Esophagus muscularis mucosa (tissue), 4 donors: ENCODE results near the gene THYN1. TPM values are rescaled to one million over a fixed set of nuclear protein-coding genes. Genes with fewer than 3 reads are reported as not detected.

Experiments
- DNase-seq: peaks from one replicate; pipeline ENCODE4 v3.0.0-alpha.2; 2017; ENCODE audit errors: extremely low spot score
- H3K27ac ChIP-seq, 4 donors: fragments of 200-600 bp; sonication (generic); replicated peaks in 1 of 4; 1 replicate in 3 of 4; 2 replicates in 1 of 4; pipeline ENCODE4 v1.5.1; 2016 to 2019; ENCODE audit warnings: mild to moderate bottlenecking in 1 of 4
- H3K27me3 ChIP-seq, 4 donors: fragments of 200-600 bp; sonication (generic); one replicate each; pipeline versions ENCODE4 v1.5.1 to v1.6.0; 2016 to 2019
- H3K36me3 ChIP-seq, 4 donors: fragments of 200-600 bp; sonication (generic); one replicate each; pipeline ENCODE4 v1.5.1; 2016 to 2019
- H3K4me1 ChIP-seq, 4 donors: fragments of 200-600 bp; sonication (generic); one replicate each; pipeline ENCODE4 v1.5.1; 2016 to 2019
- H3K4me3 ChIP-seq, 4 donors: fragments of 200-600 bp; sonication (generic); 1 replicate in 2 of 4; 2 replicates in 2 of 4; pipeline ENCODE4 v1.5.1; 2016 to 2019; ENCODE audit warnings: mild to moderate bottlenecking in 4 of 4, moderate library complexity in 1 of 4
- H3K9me3 ChIP-seq, 4 donors: fragments of 200-600 bp; sonication (generic); 1 replicate in 3 of 4; 2 replicates in 1 of 4; pipeline ENCODE4 v1.5.1; 2016 to 2019
- EP300 ChIP-seq: sonication (generic); formaldehyde crosslinking; IDR thresholded peaks from one replicate; pipeline ENCODE4 v1.6.1; 2017; ENCODE audit warnings: antibody characterized with exemption
- POLR2A ChIP-seq: fragments of 450-650 bp; IDR thresholded peaks from one replicate; pipeline ENCODE4 v1.6.1; 2017; ENCODE audit warnings: antibody characterized with exemption, moderate library complexity, mild to moderate bottlenecking, low read depth
- POLR2AphosphoS5 ChIP-seq, 2 donors: sonication (generic); formaldehyde crosslinking; IDR thresholded peaks; one replicate each; pipeline ENCODE4 v1.6.1; 2017; ENCODE audit warnings: antibody characterized with exemption in 2 of 2
- WGBS: methylation state at CpG from one replicate; pipeline ENCODE4 v1.1.5; 2018; 5-methylcytosine and 5-hydroxymethylcytosine counted together
- intact Hi-C: fragments of 100-400 bp; cut with DNase I; formaldehyde crosslinking; loops from one replicate; pipeline ENCODE4 v1.15.1; 2023
- total RNA-seq, 4 donors: library from RNA; depleted of rRNA; stranded (reverse); fragments of >200 nt; gene quantifications; one replicate each; pipeline versions ENCODE4 v1.1.0 to v1.2.1, GENCODE V29; 2016
- TF ChIP-seq, protein P1 (sequence below), 3 experiments: fragments of 200-600 bp in 2 of 3; fragments of 450-650 bp in 1 of 3; sonication (generic) in 2 of 3; IDR thresholded peaks; one replicate each; pipeline ENCODE4 v1.5.1; 2017 to 2019; ENCODE audit warnings: antibody characterized with exemption in 3 of 3, mild to moderate bottlenecking in 2 of 3, moderate library complexity in 1 of 3

The THYN1 gene
- total RNA-seq, 4 donors from 2014 or later: 34.1 to 59.6 (median 50.2) TPM

DNA sequence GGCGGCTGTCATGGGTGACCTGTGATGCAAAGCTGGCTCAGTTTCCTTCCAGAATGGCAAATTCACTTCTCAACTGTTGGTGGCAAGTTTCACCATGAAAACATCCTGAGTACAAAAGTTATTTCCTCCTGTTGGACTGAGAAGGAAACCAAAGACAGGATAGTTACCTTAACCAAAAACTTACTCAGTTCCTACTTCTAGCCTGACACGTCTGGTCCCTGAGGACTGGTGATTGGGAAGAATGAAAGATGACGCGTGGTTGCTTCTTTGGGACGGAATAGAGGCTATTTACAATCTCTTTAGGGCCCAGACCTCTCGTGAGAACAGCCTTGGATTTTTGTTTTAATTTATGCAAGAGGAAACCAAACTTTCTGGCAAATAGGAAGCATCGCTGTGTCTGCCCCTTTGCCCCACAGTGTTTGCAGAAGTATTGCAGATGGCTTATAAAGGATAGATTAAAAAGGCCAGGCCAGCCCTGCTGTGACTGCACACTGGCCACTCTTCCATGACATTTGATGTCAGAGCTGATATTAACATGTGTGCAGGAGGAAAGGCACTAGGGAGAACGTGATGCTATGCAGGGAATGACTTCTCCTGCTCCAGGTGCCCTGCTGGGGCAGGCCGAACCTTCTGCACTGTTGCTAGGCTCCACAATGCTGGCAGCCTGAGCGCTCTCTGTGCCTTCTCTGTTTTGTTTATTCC lies 21.0 kb downstream of the THYN1 start:
- WGBS: 73% methylated on average over 10 of the region's 10 CpGs
- peaks cover 10 to 46% (median 37%) of the 10 kb centered on the region in 4 donors for H3K4me1 ChIP-seq
- no peak for DNase-seq
- H3K9me3 ChIP-seq: no peaks in the 10 kb centered on the region
- intact Hi-C loops: no loop called here
- H3K36me3 ChIP-seq: peaks cover 5 to 28% (median 14%) of the 10 kb centered on the region in 4 donors
- TF ChIP-seq, protein P1, sequence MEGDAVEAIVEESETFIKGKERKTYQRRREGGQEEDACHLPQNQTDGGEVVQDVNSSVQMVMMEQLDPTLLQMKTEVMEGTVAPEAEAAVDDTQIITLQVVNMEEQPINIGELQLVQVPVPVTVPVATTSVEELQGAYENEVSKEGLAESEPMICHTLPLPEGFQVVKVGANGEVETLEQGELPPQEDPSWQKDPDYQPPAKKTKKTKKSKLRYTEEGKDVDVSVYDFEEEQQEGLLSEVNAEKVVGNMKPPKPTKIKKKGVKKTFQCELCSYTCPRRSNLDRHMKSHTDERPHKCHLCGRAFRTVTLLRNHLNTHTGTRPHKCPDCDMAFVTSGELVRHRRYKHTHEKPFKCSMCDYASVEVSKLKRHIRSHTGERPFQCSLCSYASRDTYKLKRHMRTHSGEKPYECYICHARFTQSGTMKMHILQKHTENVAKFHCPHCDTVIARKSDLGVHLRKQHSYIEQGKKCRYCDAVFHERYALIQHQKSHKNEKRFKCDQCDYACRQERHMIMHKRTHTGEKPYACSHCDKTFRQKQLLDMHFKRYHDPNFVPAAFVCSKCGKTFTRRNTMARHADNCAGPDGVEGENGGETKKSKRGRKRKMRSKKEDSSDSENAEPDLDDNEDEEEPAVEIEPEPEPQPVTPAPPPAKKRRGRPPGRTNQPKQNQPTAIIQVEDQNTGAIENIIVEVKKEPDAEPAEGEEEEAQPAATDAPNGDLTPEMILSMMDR (IDR thresholded peaks at IDR 0.05): no peak
- TF ChIP-seq POLR2AphosphoS5 (IDR thresholded peaks at IDR 0.05): no peak
- TF ChIP-seq EP300: no peak
- no peak for TF ChIP-seq POLR2A
- H3K4me3 ChIP-seq: no peak overlapping the region
- no peak overlapping the region for H3K27ac ChIP-seq
- H3K27me3 ChIP-seq: no peaks in the 10 kb centered on the region

DNA sequence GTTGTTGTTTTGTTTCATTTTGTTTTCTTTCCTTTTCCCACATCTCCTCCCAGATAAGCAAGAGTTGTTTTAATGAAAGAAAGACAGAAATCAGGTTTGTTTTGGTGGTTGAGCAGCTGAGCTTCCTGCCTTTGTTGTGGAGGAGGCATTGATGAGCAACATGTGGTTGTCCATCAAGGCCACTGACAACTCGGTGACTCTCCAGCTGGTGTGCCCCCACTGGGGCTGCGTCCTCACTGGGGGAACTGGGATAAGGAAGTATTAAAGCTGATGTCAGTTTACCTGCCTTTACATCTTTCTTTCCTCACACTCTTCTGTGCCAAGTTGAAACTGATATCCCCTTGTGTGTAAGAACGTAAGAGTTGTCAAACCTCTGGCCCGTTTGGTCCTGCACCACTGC lies 22.8 kb downstream of the THYN1 start:
- no peak for DNase-seq
- H3K36me3 ChIP-seq: peaks cover 5 to 10% (median 8%) of the 10 kb centered on the region in 4 donors
- peaks cover 28 to 64% (median 55%) of the 10 kb centered on the region in 4 donors for H3K4me1 ChIP-seq
- 76% methylated on average over 4 of the region's 4 CpGs for WGBS
- TF ChIP-seq, protein P1 (IDR thresholded peaks at IDR 0.05): no peak
- TF ChIP-seq POLR2A: no peak
- no peak for TF ChIP-seq EP300
- TF ChIP-seq POLR2AphosphoS5 (IDR thresholded peaks at IDR 0.05): no peak
- intact Hi-C loops: no loop called here
- H3K9me3 ChIP-seq: no peaks in the 10 kb centered on the region
- H3K4me3 ChIP-seq: no peak overlapping the region
- no peak overlapping the region for H3K27ac ChIP-seq
- no peaks in the 10 kb centered on the region for H3K27me3 ChIP-seq

DNA sequence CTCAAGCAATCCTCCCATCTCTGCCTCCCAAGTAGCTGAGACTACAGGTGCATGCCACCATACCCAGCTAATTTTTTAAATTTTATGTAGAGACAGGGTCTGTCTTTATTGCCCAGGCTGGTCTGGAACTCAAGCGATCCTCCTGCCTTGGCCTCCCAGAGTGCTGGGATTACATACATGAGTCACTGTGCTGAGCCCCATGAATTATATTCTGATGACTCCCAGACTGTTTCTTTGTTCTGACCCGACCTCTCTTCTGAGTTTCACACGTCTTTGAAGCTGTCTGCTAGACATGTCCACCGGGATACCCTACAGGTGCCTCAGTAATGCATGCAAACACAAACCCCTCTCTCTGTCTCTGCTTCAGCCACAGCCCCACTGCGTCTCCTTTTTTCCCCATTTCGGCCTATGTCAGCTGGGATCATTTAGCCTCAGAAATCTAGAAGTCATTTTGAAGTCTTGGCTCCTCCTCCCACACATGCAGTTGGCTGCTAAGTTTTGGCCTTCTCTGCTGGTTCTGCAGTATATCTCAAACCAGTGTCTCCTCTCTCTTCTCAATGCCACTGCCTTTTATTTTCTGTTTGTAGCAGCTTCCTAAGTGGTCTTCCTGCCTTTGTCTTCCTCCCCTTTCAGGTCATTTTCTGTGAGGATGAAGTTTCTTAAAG lies 23.9 kb downstream of the THYN1 start:
- Histone ChIP-seq H3K9me3 (no peaks in the 10 kb centered on the region), H3K27ac (no peak overlapping the region), H3K27me3 (no peaks in the 10 kb centered on the region), H3K4me3 (no peak overlapping the region), H3K36me3 (no peaks in the 10 kb centered on the region), H3K4me1 (peaks cover 29 to 66% (median 57%) of the 10 kb centered on the region in 4 donors)
- DNase-seq: no peak
- intact Hi-C loops: loop anchor here (10.0 kb wide), 1 partner anchor 106 kb away; the partner anchor contains the start of gene GLB1L2
- 71% methylated on average over 6 of the region's 6 CpGs for WGBS
- no peak for TF ChIP-seq EP300
- no peak for TF ChIP-seq POLR2A
- TF ChIP-seq, protein P1 (IDR thresholded peaks at IDR 0.05): no peak
- no peak for TF ChIP-seq POLR2AphosphoS5 (IDR thresholded peaks at IDR 0.05)

DNA sequence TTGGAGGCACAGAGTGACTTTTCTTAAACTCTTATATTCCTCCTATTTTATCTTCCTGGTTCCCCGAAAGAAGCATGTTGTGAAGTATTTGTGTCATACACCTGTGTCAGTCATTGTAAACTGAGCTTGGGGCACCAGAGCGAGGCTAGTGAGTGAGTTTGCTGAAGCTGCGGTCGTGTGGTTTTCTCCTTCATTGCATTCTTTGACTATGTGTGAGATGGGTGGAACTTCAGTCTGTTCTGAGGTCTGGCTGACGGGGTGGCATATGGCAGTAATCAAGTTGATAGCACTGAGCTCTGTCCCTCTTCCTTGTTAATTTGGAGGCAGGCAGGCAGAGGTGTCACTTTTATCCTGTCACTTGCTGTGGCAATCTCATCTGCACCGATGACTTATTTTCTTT lies 24.5 kb downstream of the THYN1 start:
- no peak overlapping the region for H3K27ac ChIP-seq
- H3K36me3 ChIP-seq: no peaks in the 10 kb centered on the region
- intact Hi-C loops: loop anchor here (10.0 kb wide), 1 partner anchor 106 kb away; the partner anchor contains the start of gene GLB1L2
- no peak overlapping the region for H3K4me3 ChIP-seq
- H3K9me3 ChIP-seq: no peaks in the 10 kb centered on the region
- 97% methylated on average over 6 of the region's 6 CpGs for WGBS
- H3K4me1 ChIP-seq: peaks cover 29 to 67% (median 57%) of the 10 kb centered on the region in 4 donors
- TF ChIP-seq, protein P1 (IDR thresholded peaks at IDR 0.05): no peak
- no peak for TF ChIP-seq POLR2A
- TF ChIP-seq EP300: no peak
- TF ChIP-seq POLR2AphosphoS5 (IDR thresholded peaks at IDR 0.05): no peak
- H3K27me3 ChIP-seq: no peaks in the 10 kb centered on the region
- DNase-seq: no peak
